DOHH2 (cell line): ENCODE data around the gene OR4D2.

Experiments used
- H3F3A ChIP-seq: fragments of 200-600 bp; sonication (generic), shearing (Covaris generic); 2 replicates; pipeline ENCODE4 v1.6.0; 2016; ENCODE audit warnings: antibody characterized with exemption, mild to moderate bottlenecking; ENCODE audit not compliant: control insufficient read depth, insufficient read depth
- H3K27ac ChIP-seq: fragments of 200-600 bp; sonication (generic); 2 replicates; pipeline ENCODE4 v1.5.1; 2014; ENCODE audit warnings: low read depth, mild to moderate bottlenecking, low read length, moderate library complexity
- H3K27me3 ChIP-seq: fragments of 200-600 bp; sonication (generic); 2 replicates; pipeline ENCODE4 v1.6.1; 2014; ENCODE audit warnings: mild to moderate bottlenecking, low read length, mixed read lengths; ENCODE audit not compliant: control insufficient read depth
- H3K36me3 ChIP-seq: fragments of 200-600 bp; sonication (generic); 2 replicates; pipeline ENCODE4 v1.6.1; 2014; ENCODE audit warnings: mild to moderate bottlenecking, low read length, moderate library complexity, mixed read lengths; ENCODE audit not compliant: control insufficient read depth
- H3K4me1 ChIP-seq: fragments of 200-600 bp; sonication (generic); 2 replicates; pipeline ENCODE4 v1.6.1; 2014; ENCODE audit warnings: mild to moderate bottlenecking, low read length, mixed read lengths; ENCODE audit not compliant: control insufficient read depth
- H3K4me2 ChIP-seq: fragments of 200-600 bp; sonication (generic); 2 replicates; pipeline ENCODE4 v1.6.0; 2014; ENCODE audit warnings: mild to moderate bottlenecking, low read length, moderate library complexity
- H3K4me3 ChIP-seq: fragments of 200-600 bp; sonication (generic); 2 replicates; pipeline ENCODE4 v1.5.1; 2014; ENCODE audit warnings: mild to moderate bottlenecking, low read length, mixed read lengths
- H3K79me2 ChIP-seq: fragments of 200-600 bp; sonication (generic); 2 replicates; pipeline ENCODE4 v1.6.1; 2014; ENCODE audit warnings: mild to moderate bottlenecking, low read length, mixed read lengths; ENCODE audit not compliant: control insufficient read depth
- H3K9me2 ChIP-seq: fragments of 200-600 bp; sonication (generic); replicated peaks from 2 replicates; pipeline ENCODE4 v1.6.1; 2014; ENCODE audit warnings: mild to moderate bottlenecking, low read length, mixed read lengths; ENCODE audit not compliant: control insufficient read depth
- H3K9me3 ChIP-seq: fragments of 200-600 bp; sonication (generic); 2 replicates; pipeline ENCODE4 v1.6.1; 2014; ENCODE audit warnings: antibody characterized with exemption, low read length, mixed read lengths; ENCODE audit not compliant: control insufficient read depth, insufficient read depth
- H4K20me1 ChIP-seq: fragments of 200-600 bp; sonication (generic); 2 replicates; pipeline ENCODE4 v1.6.0; 2014; ENCODE audit warnings: low read depth, mild to moderate bottlenecking, antibody characterized with exemption, low read length, moderate library complexity; ENCODE audit not compliant: control insufficient read depth, insufficient read depth
- EZH2phosphoT487 ChIP-seq: fragments of 200-600 bp; sonication (generic); IDR thresholded peaks from 2 replicates; pipeline ENCODE4 v1.6.1; 2017; ENCODE audit warnings: borderline replicate concordance, mild to moderate bottlenecking, antibody characterized with exemption, low read length, moderate library complexity, mixed read lengths
- TF ChIP-seq, protein P1 (sequence below): fragments of 200-600 bp; sonication (generic); IDR thresholded peaks from one replicate; pipeline ENCODE4 v1.5.1; 2014; ENCODE audit warnings: antibody characterized with exemption, mild to moderate bottlenecking, low read depth, low read length; ENCODE audit not compliant: poor library complexity, severe bottlenecking

Gene OR4D2

DNA sequence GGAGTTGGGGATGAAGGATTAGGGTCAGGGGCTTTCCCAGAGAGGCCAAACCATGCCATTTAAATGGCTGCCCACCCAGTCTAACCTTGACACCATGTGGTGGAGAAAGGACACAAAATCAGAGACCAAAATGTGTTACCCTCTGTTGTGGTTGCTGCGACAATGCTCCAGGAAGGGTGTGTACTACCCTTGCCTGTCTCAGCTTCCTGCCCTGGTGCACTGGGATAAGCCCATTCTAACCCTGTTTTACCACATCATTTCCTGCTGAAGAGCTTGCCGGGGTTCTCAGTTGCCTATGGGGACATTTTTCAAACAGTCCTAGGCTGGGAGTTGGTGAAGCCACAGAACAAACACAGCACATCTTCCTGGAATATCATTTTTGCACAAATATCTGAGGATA, 13.7 kb upstream of the OR4D2 start:
- no peak overlapping the region for H3K4me3 ChIP-seq
- no peaks in the 10 kb centered on the region for H3K4me1 ChIP-seq
- no peak overlapping the region for H3K27ac ChIP-seq
- no peaks in the 10 kb centered on the region for H3F3A ChIP-seq
- no peaks in the 10 kb centered on the region for H3K9me2 ChIP-seq
- no peaks in the 10 kb centered on the region for H3K9me3 ChIP-seq
- no peak for TF ChIP-seq EZH2phosphoT487
- TF ChIP-seq, protein P1, sequence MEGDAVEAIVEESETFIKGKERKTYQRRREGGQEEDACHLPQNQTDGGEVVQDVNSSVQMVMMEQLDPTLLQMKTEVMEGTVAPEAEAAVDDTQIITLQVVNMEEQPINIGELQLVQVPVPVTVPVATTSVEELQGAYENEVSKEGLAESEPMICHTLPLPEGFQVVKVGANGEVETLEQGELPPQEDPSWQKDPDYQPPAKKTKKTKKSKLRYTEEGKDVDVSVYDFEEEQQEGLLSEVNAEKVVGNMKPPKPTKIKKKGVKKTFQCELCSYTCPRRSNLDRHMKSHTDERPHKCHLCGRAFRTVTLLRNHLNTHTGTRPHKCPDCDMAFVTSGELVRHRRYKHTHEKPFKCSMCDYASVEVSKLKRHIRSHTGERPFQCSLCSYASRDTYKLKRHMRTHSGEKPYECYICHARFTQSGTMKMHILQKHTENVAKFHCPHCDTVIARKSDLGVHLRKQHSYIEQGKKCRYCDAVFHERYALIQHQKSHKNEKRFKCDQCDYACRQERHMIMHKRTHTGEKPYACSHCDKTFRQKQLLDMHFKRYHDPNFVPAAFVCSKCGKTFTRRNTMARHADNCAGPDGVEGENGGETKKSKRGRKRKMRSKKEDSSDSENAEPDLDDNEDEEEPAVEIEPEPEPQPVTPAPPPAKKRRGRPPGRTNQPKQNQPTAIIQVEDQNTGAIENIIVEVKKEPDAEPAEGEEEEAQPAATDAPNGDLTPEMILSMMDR, result no peak
- no peaks in the 10 kb centered on the region for H4K20me1 ChIP-seq
- no peaks in the 10 kb centered on the region for H3K36me3 ChIP-seq
- H3K79me2 ChIP-seq, result no peaks in the 10 kb centered on the region
- H3K27me3 ChIP-seq, result peaks cover 37% of the 10 kb centered on the region
- H3K4me2 ChIP-seq, result no peak overlapping the region

DNA sequence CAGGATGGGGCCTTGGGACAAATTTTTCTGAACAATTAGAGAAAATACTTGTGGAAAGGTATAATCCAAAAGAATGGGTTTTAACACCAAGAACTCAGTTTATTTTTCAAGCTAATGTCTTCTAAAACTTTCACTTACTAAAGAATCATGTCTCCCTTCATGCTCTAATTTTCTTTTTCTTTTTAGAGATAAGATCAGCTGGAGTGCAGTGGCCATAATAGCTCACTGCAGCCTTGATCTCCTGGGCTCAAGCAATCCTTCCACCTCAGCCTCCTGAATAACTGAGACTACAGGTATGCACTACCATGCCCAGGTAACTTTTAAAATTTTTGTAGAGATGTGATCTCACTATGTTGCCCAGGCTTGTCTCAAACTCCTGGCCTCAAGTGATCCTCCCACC, 13.1 kb upstream of the OR4D2 start:
- Histone ChIP-seq H3K9me3 (no peaks in the 10 kb centered on the region), H4K20me1 (no peaks in the 10 kb centered on the region), H3F3A (no peaks in the 10 kb centered on the region), H3K4me3 (no peak overlapping the region), H3K4me2 (no peak overlapping the region), H3K27ac (no peak overlapping the region), H3K79me2 (no peaks in the 10 kb centered on the region), H3K9me2 (no peaks in the 10 kb centered on the region), H3K36me3 (no peaks in the 10 kb centered on the region), H3K27me3 (peaks cover 32% of the 10 kb centered on the region), H3K4me1 (no peaks in the 10 kb centered on the region)
- TF ChIP-seq, protein P1, result no peak
- no peak for TF ChIP-seq EZH2phosphoT487

DNA sequence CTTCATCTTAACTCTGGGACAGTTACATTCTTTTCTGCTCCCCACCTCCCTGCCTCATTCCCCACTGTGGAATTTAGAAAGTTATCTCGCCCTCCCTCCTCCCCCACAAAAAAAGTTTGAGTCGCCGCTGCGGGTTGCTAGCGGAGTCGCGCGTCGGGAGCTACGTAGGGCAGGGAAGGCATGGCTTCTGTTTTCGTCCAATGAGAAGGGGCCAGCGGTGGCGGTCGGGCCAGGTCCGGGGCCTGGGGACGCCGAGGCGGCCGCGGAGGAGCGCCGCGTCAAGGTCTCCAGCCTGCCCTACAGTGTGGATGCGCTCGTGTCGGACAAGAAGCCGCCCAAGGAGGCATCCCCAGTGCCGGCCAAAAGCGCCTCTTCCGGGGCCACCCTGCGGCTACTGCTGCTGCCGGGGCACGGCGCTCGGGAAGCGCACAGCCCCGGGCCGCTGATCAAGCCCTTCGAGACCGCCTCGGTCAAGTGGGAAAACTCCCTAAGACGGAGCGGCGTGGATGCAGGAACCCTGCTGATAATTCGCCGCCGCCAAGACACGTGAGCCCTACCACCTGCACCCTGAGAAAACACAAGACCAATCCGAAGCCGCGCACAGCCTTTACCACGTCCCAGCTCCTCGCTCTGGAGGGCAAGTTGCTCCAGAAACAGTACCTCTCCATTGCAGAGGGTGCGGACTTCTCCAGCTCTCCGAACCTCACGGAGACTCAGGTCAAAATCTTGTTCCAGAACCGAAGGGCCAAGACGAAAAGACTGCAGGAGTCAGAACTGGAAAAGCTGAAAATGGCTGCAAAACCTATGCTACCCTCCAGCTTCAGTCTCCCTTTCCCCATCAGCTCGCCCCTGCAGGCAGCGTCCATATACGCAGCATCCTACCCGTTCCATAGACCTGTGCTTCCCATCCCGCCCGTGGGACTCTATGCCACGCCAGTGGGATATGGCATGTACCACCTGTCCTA, 9.7 kb upstream of the OR4D2 start:
- Histone ChIP-seq H3K4me1 (no peaks in the 10 kb centered on the region), H3K36me3 (no peaks in the 10 kb centered on the region), H3K79me2 (no peaks in the 10 kb centered on the region), H3K4me2 (no peak overlapping the region), H3K9me3 (no peaks in the 10 kb centered on the region), H3F3A (no peaks in the 10 kb centered on the region), H3K9me2 (no peaks in the 10 kb centered on the region), H3K27ac (no peak overlapping the region), H4K20me1 (no peaks in the 10 kb centered on the region), H3K4me3 (no peak overlapping the region), H3K27me3 (peaks cover 32% of the 10 kb centered on the region)
- TF ChIP-seq, protein P1, result no peak
